Dendritic cell treated with granulocyte-macrophage colony-stimulating factor and Interleukin-4, amounts not matched to agents 40 ng/mL and 50 ng/mL, for 4 days (primary cell): Measurements from ENCODE around the gene PTPRE.

Source experiments
- H3K27ac Mint-ChIP-seq: one replicate; pipeline ENCODE4 v1.8.0; 2022; ENCODE audit warnings: mild to moderate bottlenecking, mixed read lengths
- H3K27me3 Mint-ChIP-seq: one replicate; pipeline ENCODE4 v1.8.0; 2022; ENCODE audit warnings: mild to moderate bottlenecking, mixed read lengths
- H3K36me3 Mint-ChIP-seq: one replicate; pipeline ENCODE4 v1.8.0; 2022; ENCODE audit warnings: low read depth, mixed read lengths
- H3K4me1 Mint-ChIP-seq: one replicate; pipeline ENCODE4 v1.8.0; 2022; ENCODE audit warnings: low read depth, mixed read lengths
- H3K4me3 Mint-ChIP-seq: one replicate; pipeline ENCODE4 v1.8.0; 2022; ENCODE audit warnings: mild to moderate bottlenecking, moderate library complexity, mixed read lengths
- H3K9me3 Mint-ChIP-seq: one replicate; pipeline ENCODE4 v1.8.0; 2022; ENCODE audit warnings: mixed read lengths
- intact Hi-C: fragments of 100-400 bp; cut with micrococcal nuclease; formaldehyde crosslinking; loops from one replicate; pipeline ENCODE4 v1.15.0; 2022

Gene PTPRE

GRCh38 chr10:127971963-127972615 is 65.2 kb downstream of the PTPRE start:
- peaks cover 47% of the 10 kb centered on the region for H3K4me1 Mint-ChIP-seq
- H3K27me3 Mint-ChIP-seq, result no peaks in the 10 kb centered on the region
- H3K27ac Mint-ChIP-seq, result no peak overlapping the region
- H3K36me3 Mint-ChIP-seq, result no peaks in the 10 kb centered on the region
- intact Hi-C loops, result no loop called here
- no peaks in the 10 kb centered on the region for H3K9me3 Mint-ChIP-seq
- H3K4me3 Mint-ChIP-seq, result no peak overlapping the region

DNA sequence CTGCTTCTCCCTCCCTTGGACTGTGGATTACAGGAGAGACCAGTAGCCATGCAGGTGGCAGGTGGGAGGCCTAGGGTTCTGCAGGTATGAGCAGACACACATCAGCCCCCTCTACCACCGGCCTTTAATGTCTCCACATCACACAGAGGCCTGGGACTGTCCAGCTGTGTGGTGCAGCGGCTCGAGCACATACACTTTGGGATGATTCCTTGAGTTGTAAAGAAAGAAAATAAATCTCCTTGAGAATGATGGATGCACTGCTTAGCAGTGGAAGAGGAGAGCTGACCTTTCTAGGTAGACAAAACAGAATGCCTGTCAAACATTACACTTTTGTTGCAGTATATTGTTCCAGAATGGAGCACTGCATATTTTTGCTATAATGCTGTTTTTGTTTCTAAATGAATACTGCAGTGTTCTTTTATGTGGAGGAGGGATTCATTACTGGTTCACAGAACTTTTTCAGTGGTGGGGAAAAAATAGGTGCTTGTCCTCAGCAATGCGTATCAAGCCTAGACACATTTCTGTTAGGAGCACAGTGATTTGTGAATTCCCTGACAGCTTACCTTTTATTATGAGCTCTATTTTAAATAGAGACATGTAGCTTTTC is 66.0 kb downstream of the PTPRE start:
- Mint-ChIP-seq H3K27ac (no peak overlapping the region), H3K9me3 (no peaks in the 10 kb centered on the region), H3K4me3 (no peak overlapping the region), H3K4me1 (peaks cover 54% of the 10 kb centered on the region), H3K27me3 (no peaks in the 10 kb centered on the region), H3K36me3 (no peaks in the 10 kb centered on the region)
- intact Hi-C loops, result no loop called here

GRCh38 chr10:127973791-127974311 is 66.9 kb downstream of the PTPRE start:
- Mint-ChIP-seq H3K9me3 (no peaks in the 10 kb centered on the region), H3K36me3 (no peaks in the 10 kb centered on the region), H3K4me1 (peaks cover 61% of the 10 kb centered on the region), H3K27ac (no peak overlapping the region), H3K4me3 (no peak overlapping the region), H3K27me3 (no peaks in the 10 kb centered on the region)
- intact Hi-C loops, result no loop called here

GRCh38 chr10:127974911-127975310 is 68.0 kb downstream of the PTPRE start:
- H3K4me3 Mint-ChIP-seq, result no peak overlapping the region
- intact Hi-C loops, result no loop called here
- H3K27me3 Mint-ChIP-seq, result no peaks in the 10 kb centered on the region
- peaks cover 66% of the 10 kb centered on the region for H3K4me1 Mint-ChIP-seq
- H3K9me3 Mint-ChIP-seq, result no peaks in the 10 kb centered on the region
- H3K36me3 Mint-ChIP-seq, result no peaks in the 10 kb centered on the region
- H3K27ac Mint-ChIP-seq, result no peak overlapping the region

- intact Hi-C loops, result no loop called here
- H3K36me3 Mint-ChIP-seq, result no peaks in the 10 kb centered on the region
- peaks cover 62% of the 10 kb centered on the region for H3K4me1 Mint-ChIP-seq
- H3K27me3 Mint-ChIP-seq, result no peaks in the 10 kb centered on the region
- H3K9me3 Mint-ChIP-seq, result no peaks in the 10 kb centered on the region
- no peak overlapping the region for H3K4me3 Mint-ChIP-seq
- peak overlapping the region; percentile 33 for H3K27ac Mint-ChIP-seq
These were observed 69.4 kb downstream of the PTPRE start for GRCh38 chr10:127976286-127976685.

DNA sequence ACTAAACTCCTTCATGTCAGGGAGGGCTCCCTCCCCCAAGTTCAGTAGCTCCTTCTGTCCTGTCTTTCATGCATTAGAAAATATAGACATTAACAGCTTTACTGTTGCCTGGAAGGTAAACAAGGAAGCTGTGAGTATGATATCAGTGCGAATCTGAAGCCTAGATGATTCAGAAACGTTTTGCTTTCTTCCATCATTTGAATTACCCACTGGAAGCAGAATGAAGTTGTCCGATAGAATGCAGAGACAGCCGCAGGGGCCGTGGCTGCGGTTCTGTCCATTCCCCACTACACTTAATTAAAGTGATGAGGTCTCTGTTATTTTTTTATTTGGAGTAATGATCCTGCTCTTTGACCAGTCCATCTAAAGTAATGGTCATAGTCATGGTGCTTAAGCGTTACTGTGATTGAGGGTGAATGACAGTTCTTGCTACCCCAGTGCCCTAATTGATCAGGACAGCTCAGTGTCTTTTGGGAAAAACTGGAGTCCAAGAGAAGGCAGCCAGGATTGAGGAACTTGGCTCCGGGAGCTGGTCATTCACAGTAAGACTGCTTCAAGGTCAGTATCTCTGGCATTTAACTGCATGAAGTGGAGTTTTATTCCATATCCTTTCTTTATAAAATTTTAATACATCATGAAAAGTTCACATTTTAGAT is 69.9 kb downstream of the PTPRE start:
- Mint-ChIP-seq H3K27me3 (no peaks in the 10 kb centered on the region), H3K36me3 (no peaks in the 10 kb centered on the region), H3K9me3 (no peaks in the 10 kb centered on the region), H3K27ac (peak overlapping the region; percentile 74), H3K4me1 (peaks cover 57% of the 10 kb centered on the region), H3K4me3 (no peak overlapping the region)
- intact Hi-C loops, result no loop called here

- H3K4me3 Mint-ChIP-seq, result peak overlapping the region; percentile 58
- no peaks in the 10 kb centered on the region for H3K27me3 Mint-ChIP-seq
- intact Hi-C loops, result no loop called here
- peaks cover 57% of the 10 kb centered on the region for H3K4me1 Mint-ChIP-seq
- H3K9me3 Mint-ChIP-seq, result no peaks in the 10 kb centered on the region
- peak overlapping the region; percentile 74 for H3K27ac Mint-ChIP-seq
- H3K36me3 Mint-ChIP-seq, result no peaks in the 10 kb centered on the region
These were observed 70.6 kb downstream of the PTPRE start for GRCh38 chr10:127977357-127978009.

GRCh38 chr10:127978481-127978880 is 71.6 kb downstream of the PTPRE start:
- intact Hi-C loops, result no loop called here
- H3K27me3 Mint-ChIP-seq, result no peaks in the 10 kb centered on the region
- peak overlapping the region; percentile 74 for H3K27ac Mint-ChIP-seq
- no peak overlapping the region for H3K4me3 Mint-ChIP-seq
- no peaks in the 10 kb centered on the region for H3K36me3 Mint-ChIP-seq
- peaks cover 53% of the 10 kb centered on the region for H3K4me1 Mint-ChIP-seq
- H3K9me3 Mint-ChIP-seq, result no peaks in the 10 kb centered on the region

DNA sequence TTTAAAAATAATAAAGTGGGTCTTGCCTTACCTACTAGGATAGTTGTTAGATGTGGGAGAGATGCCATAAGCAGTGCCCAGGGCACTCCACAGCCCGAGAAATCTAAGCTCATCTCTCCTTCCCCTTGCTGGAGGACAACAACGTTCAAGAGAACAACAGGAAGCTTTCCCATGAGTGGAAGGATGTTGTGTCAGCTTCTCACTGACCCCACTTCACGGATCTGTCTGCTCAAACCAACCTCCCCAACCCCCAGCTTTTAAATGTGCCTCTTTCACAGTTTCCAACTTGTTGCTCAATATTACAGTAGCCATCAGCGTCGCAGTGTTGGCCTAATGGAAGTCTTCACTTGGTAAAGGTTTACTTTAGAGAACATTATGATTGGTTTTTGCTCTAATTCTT is 72.1 kb downstream of the PTPRE start:
- H3K9me3 Mint-ChIP-seq, result no peaks in the 10 kb centered on the region
- peaks cover 3% of the 10 kb centered on the region for H3K36me3 Mint-ChIP-seq
- peaks cover 53% of the 10 kb centered on the region for H3K4me1 Mint-ChIP-seq
- H3K27ac Mint-ChIP-seq, result peak overlapping the region; percentile 56
- intact Hi-C loops, result no loop called here
- H3K27me3 Mint-ChIP-seq, result no peaks in the 10 kb centered on the region
- H3K4me3 Mint-ChIP-seq, result no peak overlapping the region

DNA sequence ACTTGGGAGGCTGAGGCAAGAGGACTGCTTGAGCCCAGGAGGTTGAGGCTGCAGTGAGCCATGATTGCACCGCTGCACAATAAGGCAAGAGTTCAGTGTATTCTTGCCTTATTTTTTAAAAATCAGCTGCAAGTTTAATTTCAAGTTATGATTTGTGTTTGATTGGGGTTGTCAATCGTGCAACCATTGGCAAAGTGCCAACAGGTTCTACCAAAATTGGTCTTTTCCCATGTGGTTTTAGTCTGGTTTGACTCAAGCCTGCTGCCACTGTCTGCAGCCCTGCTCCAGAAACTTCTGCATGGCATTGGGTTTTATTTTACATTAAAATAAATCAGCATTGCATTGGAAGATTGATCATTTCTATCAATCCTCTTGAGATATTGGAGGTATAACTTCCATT is 72.7 kb downstream of the PTPRE start:
- Mint-ChIP-seq H3K4me3 (no peak overlapping the region), H3K36me3 (peaks cover 8% of the 10 kb centered on the region), H3K27ac (no peak overlapping the region), H3K27me3 (no peaks in the 10 kb centered on the region), H3K4me1 (peaks cover 53% of the 10 kb centered on the region), H3K9me3 (no peaks in the 10 kb centered on the region)
- intact Hi-C loops, result no loop called here

DNA sequence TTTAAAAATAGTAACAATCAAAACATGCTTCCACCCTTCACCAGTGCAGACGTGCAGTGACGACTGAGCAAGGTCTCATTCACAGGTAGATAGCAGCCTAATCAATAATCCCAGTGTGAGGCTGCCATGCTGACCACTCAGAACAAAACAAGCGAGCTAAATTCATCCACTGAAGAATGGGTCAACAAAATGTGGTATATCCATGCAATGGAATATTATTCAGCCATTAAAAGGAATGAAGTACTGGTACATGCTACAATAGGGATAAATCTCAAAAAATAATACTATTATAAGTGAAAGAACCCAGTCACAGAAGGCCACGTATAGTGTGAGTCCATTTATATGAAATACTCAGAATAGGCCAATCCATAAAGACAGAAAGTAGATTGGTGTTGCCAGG is 74.0 kb downstream of the PTPRE start:
- peaks cover 12% of the 10 kb centered on the region for H3K36me3 Mint-ChIP-seq
- peaks cover 48% of the 10 kb centered on the region for H3K4me1 Mint-ChIP-seq
- H3K27me3 Mint-ChIP-seq, result no peaks in the 10 kb centered on the region
- intact Hi-C loops, result no loop called here
- H3K9me3 Mint-ChIP-seq, result no peaks in the 10 kb centered on the region
- no peak overlapping the region for H3K4me3 Mint-ChIP-seq
- H3K27ac Mint-ChIP-seq, result no peak overlapping the region

- Mint-ChIP-seq H3K27me3 (no peaks in the 10 kb centered on the region), H3K36me3 (peaks cover 12% of the 10 kb centered on the region), H3K27ac (no peak overlapping the region), H3K4me3 (no peak overlapping the region), H3K9me3 (no peaks in the 10 kb centered on the region), H3K4me1 (peaks cover 44% of the 10 kb centered on the region)
- intact Hi-C loops, result no loop called here
These were observed 75.7 kb downstream of the PTPRE start for GRCh38 chr10:127982601-127983000.

DNA sequence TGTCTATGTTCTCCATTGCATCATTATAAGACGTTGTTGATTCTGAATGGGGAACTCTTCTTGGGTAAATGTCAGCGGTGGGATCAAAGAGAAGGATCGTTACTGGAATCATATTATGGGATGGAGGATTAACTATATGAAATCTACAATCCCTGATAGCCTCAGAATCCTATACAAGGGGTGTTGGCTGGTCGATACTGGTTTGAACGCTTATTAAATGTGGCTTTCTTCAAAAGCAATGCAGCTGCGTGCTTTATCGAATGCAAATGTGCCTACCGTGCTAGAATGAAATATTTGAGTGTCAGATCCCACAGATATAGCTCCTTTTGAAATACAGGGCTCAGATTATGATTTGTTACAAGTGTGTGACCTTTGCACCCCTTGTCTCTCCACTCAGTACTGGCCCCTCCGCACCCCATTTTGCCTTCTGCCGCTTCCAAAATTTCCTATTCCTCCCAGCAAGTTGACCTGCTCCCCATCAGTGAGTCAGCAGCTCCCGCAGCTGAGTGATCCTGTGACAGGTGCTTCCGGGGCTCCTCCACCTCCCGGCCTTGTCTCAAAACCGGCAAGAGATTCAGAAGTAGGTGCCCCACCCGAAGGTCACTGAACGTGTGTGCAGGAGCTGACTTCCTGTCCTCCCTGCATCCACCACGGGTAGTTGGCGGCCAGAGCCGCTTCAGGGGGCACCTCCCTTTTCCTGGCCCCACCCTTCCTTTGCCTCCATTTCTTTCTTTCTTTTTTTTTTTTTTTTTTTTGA is 76.6 kb downstream of the PTPRE start:
- peaks cover 45% of the 10 kb centered on the region for H3K4me1 Mint-ChIP-seq

More for the DNA sequence above, 76.6 kb downstream of the PTPRE start:
- H3K27me3 Mint-ChIP-seq, result no peaks in the 10 kb centered on the region
- no peaks in the 10 kb centered on the region for H3K9me3 Mint-ChIP-seq
- no peak overlapping the region for H3K27ac Mint-ChIP-seq
- no peak overlapping the region for H3K4me3 Mint-ChIP-seq
- peaks cover 12% of the 10 kb centered on the region for H3K36me3 Mint-ChIP-seq
- intact Hi-C loops, result no loop called here
